HG03064 (cell line): ENCODE results near the gene CDC26.
"Not testable (repeated sequence)": the region's sequence is repeated elsewhere in the genome, so short reads cannot be mapped to it uniquely, and the experiment has no call there.

ENCODE experiments used
- ATAC-seq: cut with Tn5 transposase; IDR thresholded peaks from one replicate; pipeline ENCODE4 v1.9.1; 2021; ENCODE audit warnings: low read depth; ENCODE audit not compliant: unreplicated experiment

The CDC26 gene

GRCh38 chr9:113296247-113296646 lies 20.9 kb upstream of the CDC26 start:
- ATAC-seq, result not testable (repeated sequence)

GRCh38 chr9:113293285-113293878 lies 18.0 kb upstream of the CDC26 start:
- no peak for ATAC-seq

GRCh38 chr9:113290052-113290607 lies 14.8 kb upstream of the CDC26 start:
- ATAC-seq, result no peak

- ATAC-seq, result no peak
Measured at GRCh38 chr9:113289091-113289490, 13.7 kb upstream of the CDC26 start.

GRCh38 chr9:113281356-113281755 lies 6.0 kb upstream of the CDC26 start:
- no peak for ATAC-seq

- no peak for ATAC-seq
Measured at GRCh38 chr9:113278840-113279239, 3.5 kb upstream of the CDC26 start.

- peak; percentile 12 for ATAC-seq
Measured at GRCh38 chr9:113274474-113275156, 757 bp downstream of the CDC26 start.

GRCh38 chr9:113269871-113270270 lies 5.5 kb downstream of the CDC26 start:
- no peak for ATAC-seq

- ATAC-seq, result no peak
Measured at GRCh38 chr9:113269355-113269754, 6.0 kb downstream of the CDC26 start.

- ATAC-seq, result no peak
Measured at GRCh38 chr9:113267911-113268566, 7.3 kb downstream of the CDC26 start.

GRCh38 chr9:113266174-113266573 lies 9.2 kb downstream of the CDC26 start:
- ATAC-seq, result no peak

GRCh38 chr9:113261917-113262671 lies 13.3 kb downstream of the CDC26 start:
- no peak for ATAC-seq

GRCh38 chr9:113258282-113258681 lies 17.1 kb downstream of the CDC26 start:
- ATAC-seq, result no peak

- no peak for ATAC-seq
Measured at GRCh38 chr9:113257863-113258262, 17.5 kb downstream of the CDC26 start.

- ATAC-seq, result no peak
Measured at GRCh38 chr9:113255438-113255837, 19.9 kb downstream of the CDC26 start.

GRCh38 chr9:113254991-113255390 lies 20.4 kb downstream of the CDC26 start:
- ATAC-seq, result no peak

- ATAC-seq, result no peak
Measured at GRCh38 chr9:113250807-113251206, 24.6 kb downstream of the CDC26 start.

- ATAC-seq, result not testable (repeated sequence)
Measured at GRCh38 chr9:113249661-113250060, 25.7 kb downstream of the CDC26 start.

- ATAC-seq, result no peak
Measured at GRCh38 chr9:113247640-113248039, 27.7 kb downstream of the CDC26 start.

GRCh38 chr9:113246928-113247327 lies 28.4 kb downstream of the CDC26 start:
- ATAC-seq, result no peak

- no peak for ATAC-seq
Measured at GRCh38 chr9:113245894-113246293, 29.5 kb downstream of the CDC26 start.
